HG03095 (cell line): ENCODE results near the gene AGO3.
"Not testable (repeated sequence)": the region's sequence is repeated elsewhere in the genome, so short reads cannot be mapped to it uniquely, and the experiment has no call there.

ENCODE experiments used
- ATAC-seq: cut with Tn5 transposase; IDR thresholded peaks from one replicate; pipeline ENCODE4 v1.9.1; 2021; ENCODE audit warnings: moderate library complexity; ENCODE audit not compliant: unreplicated experiment

AGO3 gene

DNA sequence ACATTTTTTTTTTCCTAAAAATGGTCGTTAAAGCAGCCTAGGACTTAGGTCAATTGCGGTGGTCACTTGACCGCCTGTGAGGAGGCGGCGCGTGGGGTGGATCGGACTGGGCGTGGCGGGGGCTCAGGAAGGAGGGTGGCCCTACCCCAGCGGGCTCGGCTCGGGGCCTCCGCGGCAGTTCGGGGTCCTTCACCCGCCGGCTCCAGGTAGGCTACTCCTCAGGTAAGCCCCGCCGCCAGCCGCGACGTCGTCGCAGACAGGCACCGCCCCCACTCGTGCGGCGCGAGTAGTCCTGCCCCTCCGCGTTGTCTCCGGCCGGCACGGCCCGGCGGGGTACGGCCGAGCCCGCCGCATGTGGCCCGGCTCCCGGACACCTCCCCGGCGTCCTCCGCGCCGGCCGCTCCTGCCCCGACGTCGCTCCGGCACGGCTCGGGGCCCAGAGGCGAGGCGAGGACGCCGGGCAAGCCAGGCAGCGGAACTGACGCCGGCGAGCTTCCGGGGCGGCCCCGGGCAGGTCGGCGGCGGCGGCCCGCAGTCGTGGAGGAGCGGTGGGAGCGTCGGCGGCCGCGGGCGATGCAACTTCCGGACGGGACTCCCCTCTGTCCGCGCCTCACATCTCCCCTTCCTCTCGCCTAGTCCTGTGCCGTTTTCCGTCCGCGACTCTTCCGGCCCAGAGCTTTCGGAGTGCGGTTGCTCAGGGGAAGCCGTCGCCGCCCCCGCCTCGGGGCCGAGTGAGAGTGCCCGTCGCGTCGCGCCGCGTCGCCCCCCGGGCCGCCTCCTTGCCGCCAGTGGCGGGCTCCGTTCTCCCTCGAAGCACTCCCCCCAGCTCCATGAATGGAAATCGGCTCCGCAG is at the start of gene AGO3:
Gene AGO3, plus strand, starts transcription at position 513 of the 853 bp plus-strand sequence. Its CDS starts 322 bp downstream, at position 835.
- ATAC-seq: peak; percentile 80

DNA sequence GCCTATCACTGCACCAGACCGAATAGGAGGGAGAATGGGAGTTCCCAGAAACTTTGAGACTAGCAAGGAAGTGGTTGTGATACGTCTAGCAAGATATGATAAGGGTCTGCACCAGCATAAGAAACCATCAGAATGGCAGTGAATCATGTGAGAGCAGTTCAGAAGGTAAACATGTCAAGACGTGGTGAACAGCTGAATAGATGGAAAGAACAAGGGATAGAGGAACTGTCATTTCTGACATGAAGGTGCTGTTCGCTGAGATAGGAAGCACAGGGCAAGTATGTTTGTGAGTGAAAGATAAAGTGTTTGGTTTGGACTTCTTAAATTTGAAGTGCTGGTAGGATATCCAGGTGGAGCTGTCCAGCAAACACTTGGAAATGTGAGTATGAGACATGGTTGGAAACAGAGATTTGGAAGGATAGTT is 49.0 kb upstream of the AGO3 start:
- ATAC-seq: no peak

DNA sequence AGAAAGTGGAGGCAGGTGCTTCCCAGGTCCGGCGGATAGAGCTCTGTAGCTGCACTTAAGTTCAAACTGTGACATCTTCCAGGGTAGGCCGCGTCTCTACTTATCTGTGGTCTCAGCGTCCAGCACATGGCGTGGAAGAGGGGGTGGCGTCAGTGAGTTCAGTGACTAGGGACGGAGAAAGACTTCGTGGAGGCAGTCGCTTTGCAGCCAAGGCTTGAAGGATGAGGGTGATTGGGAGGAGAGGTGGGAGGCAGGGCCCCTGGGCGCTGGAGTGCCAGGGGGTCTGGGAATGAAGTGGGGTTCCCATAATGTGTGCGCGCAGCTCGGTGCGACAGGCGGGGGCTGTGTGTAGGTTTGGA is 48.3 kb upstream of the AGO3 start:
- ATAC-seq: no peak

DNA sequence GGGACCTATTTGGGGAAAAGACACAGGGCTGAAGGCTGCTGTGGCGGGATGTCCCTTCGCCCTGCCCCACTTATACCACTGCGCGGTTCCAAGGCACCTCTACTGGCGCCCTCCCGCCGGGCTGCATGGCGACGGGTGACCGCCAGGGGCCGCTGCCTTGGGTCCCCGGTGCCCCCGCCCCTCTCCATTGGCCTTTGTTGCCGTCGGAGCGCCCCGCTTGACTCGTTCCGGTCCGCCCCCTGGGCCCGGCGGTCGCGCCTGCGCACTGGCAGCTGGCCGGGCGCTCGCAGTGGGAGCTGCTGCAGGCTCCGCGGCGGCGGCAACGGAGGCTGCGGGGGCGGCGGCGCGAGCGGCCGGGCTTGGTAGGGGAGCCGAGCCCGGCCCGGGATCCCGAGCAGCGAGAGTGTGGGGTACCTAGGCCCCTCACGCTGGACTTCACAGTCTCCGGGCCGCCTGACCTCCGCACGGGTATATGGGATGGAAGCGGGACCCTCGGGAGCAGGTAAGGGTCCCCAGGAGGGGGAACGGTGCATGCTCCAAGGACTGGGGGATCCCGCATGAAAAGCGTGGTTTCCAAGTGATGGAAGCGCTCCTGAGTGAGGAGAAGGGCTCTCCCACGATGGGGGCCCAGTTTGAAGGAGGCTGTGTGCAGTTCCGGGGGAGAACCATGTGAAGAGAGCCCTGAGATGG is 47.8 kb upstream of the AGO3 start, which contains the start of gene AGO1:
Gene AGO1, plus strand, starts transcription at position 265 of the 690 bp plus-strand sequence. Its CDS starts 213 bp downstream, at position 478.
- ATAC-seq: peak; percentile 76

DNA sequence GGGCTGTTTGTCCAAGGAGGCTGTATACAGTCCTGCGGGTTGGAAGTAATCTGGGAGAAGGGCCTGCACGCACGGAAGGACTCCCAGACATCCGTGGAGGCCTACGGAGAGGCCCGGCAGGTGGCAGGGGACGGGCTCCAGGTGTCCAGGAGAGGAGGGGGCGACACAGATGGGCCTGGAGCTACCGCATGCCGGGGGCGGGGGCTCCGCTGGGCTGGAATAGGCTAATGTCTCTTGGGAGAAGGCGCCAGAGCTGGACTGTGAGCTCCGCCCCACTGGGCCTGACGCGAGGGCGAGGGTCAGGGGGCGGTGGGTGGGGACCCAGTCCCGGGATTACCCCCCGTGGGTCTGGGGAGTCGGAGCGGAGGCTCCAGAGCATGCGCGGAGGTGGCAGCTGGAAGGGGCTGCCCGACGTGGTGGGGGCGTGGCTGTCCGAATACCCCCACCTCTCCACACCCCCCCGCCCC is 47.2 kb upstream of the AGO3 start:
- no peak for ATAC-seq

DNA sequence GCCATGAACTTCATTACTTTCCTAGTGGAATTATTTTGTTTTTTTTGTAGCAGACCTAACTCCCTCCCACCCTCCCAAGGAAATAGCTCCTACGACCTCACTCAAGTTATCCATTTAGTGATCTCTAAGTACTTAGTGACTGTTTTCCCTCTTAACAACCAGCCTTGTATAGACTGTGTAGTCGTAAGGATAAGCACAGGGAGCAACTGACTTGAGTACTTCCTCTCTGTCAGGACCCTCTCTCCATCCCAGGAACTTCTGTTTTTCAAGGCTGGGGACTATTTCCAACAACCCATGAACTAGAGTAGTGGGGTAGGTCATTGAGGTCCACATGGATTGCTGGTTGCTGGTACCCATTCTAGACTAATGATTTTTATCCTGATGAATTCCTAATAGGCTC is 46.0 kb upstream of the AGO3 start:
- ATAC-seq: no peak

DNA sequence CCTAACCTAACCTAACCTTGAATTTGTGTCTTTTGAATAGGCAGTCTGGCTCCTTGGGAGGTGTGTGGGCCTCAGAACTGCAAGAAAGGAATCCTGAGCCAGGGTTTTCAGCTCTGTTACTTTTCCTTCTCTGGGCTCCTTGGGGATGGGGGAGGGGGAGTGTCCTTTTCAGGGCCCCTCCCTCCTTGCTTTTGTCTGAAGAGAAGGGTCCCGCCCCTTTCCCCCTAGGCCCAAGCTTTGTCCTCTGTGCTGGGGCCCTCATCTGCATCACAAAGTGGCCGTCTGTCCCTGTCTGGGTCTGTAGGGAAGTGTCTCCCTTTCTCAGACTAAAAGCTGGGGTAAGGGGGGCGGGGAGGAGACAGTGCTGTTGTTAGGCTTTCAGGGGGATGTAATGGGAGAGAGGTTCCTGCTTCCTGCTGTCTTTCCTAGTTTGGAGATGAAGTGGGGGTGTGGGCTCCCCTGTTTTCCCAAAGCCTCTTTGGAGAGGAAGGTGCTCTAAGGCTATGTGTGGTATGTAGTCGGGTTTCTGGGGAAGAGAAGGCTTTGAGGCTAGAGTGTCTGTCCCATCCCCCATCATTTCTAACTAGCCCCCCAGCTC is 44.8 kb upstream of the AGO3 start:
- no peak for ATAC-seq

DNA sequence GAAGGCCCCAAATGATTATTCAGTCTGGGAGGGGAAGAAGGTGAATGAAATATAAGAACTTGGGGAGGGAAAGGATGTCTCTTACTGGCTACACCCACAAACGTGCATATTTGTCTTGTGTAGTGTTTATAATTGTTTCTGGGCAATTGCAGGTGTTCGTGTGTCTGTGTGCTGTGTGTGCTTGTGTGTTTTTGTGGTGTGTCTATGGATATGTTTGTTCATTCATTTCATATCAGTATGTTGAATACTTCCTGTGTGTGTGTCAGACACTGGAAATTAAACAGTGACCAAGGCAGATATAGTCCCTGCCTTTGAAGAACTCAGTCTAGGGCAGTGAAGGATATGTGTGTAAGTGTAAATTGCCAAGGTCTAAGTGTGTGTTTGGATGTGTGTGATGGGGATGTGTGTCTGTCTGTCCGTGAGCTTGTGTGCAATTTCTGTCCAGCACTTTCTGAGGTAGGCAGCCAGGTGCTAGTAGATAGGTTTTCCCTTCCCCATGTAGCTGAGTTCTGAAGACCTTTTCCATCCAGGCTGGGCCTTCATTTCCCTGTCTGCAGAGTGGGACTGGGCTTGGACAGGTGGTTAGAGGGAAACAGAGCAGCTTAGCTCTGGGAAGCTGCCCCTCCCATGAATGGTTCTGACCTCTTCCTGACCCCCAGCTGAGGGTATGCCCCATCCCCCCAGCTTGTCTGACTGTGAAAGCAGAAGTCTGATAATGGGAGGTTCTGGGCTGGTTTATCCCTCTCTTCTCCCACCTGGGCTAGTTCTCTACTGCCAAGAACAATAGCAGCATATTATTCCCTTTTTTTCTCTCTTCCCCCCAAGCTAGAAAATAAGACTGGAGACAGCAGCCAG is 44.1 kb upstream of the AGO3 start:
- no peak for ATAC-seq

DNA sequence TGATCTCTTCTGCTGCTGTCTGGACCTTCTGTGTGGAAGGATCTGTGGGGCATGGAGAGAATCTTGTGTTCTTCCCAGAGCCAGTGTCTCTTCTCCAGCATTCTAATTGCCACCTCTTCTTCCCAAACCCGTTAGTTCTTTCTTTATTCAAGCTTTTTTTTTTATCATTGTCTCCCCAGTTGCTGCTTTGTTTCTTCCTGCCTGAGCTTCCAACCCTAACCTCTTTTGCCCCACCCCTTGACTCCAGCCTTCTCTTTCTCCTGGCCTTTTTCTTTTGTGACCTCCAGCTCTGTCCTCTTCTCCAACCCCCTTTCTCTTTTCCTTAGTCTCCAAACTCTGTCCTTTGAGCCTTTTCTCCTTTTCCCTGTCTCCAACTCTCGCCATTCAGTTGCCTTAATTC is 43.4 kb upstream of the AGO3 start:
- ATAC-seq: no peak

DNA sequence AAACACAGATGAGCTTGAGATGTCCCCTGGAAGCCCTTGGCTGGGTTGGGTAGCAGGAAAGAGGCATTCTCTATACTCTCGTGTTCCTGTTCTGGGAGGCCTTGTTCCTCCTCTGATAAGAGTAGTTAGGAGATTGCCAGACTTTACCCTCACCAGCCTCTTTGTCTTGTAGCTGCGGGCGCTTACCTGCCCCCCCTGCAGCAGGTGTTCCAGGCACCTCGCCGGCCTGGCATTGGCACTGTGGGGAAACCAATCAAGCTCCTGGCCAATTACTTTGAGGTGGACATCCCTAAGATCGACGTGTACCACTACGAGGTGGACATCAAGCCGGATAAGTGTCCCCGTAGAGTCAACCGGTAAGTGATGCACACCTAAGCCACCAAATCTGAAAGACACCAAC is 42.6 kb upstream of the AGO3 start:
- no peak for ATAC-seq

DNA sequence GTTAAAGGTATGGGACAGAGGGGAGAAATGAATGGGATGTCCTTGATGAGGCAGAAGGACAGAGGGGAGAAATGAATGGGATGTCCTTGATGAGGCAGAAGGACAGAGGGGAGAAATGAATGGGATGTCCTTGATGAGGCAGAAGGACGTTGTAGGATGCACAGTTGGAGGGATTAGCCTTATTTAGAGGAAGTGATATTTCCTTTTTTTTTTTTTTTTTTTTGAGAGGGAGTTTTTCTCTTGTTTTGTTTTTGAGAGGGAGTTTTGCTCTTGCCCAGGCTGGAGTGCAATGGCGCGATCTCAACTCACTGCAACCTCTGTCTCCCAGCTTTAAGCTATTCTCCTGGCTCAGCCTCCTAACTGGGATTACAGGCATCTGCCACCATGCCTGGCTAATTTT is 41.9 kb upstream of the AGO3 start:
- not testable (repeated sequence) for ATAC-seq

DNA sequence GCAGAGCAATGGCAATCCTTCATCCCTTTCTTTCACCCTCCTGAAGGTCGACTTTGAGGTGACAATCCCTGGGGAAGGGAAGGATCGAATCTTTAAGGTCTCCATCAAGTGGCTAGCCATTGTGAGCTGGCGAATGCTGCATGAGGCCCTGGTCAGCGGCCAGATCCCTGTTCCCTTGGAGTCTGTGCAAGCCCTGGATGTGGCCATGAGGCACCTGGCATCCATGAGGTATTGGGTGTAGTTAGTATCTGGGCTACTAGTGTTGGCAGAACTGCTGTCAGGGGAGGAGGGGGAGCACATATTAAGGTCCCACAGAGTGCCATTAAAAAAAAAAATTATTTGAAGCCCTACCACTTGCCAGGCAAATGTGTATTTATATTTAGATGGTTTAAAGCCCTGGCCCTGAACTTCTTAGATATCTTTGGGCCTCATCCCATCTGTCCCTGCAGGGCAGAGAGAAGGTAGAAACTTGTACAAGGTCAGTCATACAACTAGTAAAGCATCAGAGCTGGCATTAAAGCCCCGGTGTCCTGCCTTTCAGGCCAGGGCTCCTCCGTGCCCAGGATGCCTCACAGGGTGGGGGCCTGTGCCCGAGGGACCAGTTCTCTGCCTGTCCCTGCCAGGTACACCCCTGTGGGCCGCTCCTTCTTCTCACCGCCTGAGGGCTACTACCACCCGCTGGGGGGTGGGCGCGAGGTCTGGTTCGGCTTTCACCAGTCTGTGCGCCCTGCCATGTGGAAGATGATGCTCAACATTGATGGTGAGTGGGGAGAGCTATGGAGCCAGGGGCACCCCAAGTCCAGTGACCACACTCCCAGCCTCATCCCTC is 37.6 kb upstream of the AGO3 start:
- ATAC-seq: no peak

DNA sequence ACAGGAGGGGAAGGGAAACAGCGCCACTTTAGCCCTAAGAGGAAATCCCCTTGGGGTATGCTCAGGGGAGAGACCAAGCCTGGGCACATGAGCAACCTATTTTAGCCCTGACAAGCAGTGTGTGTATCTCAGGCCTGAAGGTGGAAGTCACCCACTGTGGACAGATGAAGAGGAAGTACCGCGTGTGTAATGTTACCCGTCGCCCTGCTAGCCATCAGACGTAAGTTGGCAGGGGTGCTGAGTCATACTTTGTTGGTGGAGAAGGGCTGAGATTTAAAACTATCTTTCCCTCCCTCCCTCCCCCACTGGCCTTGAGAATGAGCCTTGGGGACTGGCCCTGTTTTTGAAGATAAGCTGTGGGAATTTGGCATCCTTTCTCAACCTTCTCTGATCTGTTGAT is 36.7 kb upstream of the AGO3 start:
- peak; percentile 73 for ATAC-seq

DNA sequence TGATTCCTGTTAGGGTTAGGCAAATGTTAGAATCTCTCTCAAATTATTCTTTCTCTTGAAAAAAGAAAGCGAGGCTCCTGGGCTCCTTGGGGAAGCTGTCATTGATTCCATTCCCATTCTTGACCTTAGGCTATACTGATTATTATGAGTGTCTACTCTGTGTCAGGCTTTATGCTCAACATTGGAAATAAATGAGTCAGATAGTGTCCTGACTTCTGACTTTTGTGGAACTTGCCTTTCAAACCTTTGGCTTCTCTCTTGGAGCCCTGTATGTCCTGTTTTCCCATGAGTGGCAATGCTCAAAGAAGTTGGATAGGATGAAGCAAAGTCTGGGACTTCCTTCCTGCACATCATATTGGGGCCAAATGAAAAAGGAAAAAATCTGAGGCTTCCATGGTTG is 36.2 kb upstream of the AGO3 start:
- ATAC-seq: no peak

DNA sequence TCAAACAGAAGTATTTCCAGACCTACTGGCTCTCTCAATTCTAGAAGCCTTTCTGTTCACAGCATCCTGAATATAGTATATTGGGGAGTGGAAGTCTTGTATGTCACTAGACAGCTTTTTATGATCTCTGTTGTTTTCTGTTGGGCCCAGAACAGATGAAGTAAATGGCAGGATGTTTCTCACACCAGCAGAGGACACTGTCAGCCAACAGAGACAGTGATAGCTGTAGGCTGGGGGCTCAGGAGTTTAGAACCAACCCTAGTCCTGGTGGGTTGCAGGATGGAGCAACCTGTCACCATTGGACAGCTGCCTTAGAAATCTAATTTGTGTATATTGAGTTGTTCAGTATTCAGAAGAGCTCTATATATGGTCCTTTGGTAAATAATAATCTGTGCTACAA is 31.0 kb upstream of the AGO3 start:
- ATAC-seq: no peak

DNA sequence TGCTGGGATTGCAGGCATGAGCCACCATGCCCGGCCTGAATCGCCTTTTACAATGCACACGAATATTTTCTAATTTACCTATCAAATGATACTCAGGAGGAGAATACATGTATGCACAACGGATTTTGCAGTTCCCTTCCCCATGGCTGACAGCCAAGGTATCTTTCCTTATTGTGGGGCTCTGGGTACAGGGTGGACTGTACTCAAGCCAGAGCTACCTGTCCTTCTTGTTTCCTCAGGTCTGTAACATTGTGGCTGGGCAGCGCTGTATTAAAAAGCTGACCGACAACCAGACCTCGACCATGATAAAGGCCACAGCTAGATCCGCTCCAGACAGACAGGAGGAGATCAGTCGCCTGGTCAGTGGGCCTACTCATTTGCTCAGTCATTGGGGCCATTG is 29.7 kb upstream of the AGO3 start:
- ATAC-seq: no peak

DNA sequence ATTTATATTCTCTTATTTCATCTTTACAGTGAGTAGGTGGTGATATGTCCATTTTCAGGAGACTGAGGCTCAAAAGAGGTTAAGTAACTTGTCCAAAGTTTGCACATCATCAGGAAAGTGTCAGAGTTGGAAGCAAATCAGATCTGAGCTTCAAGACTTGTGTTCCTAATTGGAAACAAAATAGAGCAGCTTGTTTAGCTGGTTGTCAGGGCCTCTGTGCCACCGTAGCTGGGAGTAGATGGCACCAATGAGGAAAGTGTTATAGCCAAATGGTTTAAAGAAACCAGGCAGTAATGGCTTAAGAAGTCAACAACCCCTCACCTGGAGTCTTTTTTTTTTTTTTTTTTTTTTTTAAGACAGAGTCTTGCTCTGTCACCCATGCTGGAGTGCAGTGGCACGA is 28.2 kb upstream of the AGO3 start:
- ATAC-seq: no peak

DNA sequence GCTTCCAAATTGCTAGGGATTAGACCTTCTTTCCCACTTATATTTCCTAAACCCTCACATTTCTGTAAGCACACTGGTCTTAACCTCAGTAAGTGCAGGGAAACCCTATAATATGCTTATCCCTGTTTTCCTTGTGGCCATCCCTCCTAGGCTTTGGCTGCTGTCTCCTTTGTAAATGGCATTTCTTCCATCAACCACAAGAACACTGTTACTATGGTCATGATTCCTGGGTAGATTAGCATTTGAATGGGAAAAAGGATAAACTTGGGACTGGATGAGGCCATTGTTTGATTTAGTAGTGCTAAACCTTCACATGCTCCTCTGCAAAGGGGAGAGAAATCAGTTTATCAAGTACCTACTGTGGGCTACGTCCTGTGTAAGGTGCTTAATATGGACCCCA is 16.2 kb upstream of the AGO3 start:
- ATAC-seq: no peak

DNA sequence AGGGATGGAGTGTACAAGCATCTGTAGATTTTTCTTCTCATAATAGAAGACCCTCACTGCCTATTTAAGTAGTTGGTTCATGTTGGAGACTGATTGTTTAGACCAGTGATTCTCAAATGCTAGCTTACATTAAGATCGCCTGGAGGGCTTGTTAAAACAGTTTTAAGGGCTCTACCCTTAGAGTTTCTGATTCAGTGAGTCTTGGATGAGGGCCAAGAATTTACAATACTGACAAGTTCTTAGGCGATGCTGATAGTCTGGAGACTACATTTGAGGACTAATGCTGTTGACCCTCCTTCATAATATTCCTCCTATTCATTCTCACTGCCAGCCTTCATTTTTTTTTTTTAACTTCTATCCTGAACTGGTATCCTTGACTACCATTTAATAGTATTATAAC is 15.2 kb upstream of the AGO3 start:
- no peak for ATAC-seq

DNA sequence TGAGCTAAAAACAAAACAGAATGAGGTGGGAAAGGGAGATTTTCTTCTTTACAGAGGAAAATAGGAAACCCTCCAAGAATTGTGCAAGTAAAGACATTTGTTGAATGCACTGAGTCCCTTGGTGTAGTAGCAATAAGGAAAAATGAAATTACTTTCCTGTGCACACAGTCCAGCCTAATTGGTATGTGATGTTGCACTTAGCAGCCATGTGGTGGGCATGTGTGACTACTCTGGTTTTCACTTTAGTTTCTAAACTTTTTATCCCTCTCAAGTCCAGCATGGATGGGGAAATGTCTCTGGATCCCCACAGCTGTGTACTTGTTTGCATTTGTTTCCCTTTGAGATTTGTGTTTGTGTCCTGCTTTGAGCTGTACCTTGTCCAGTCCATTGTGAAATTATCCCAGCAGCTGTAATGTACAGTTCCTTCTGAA is 7.1 kb upstream of the AGO3 start:
- ATAC-seq: no peak
